H1 (cell line): ENCODE measurements around the gene SEC11A. TPM values are rescaled to one million over a fixed set of nuclear protein-coding genes. Genes with fewer than 3 reads are reported as not detected.

ENCODE experiments used
- CTCF ChIA-PET: fragments of 300-600 bp; sonication (Branson Sonifier 250); formaldehyde crosslinking; loops from one replicate; lab custom pipeline; 2021; ENCODE audit not compliant: partially characterized antibody; lab: Charles Lee
- POLR2A ChIA-PET: fragments of 300-600 bp; sonication (Branson Sonifier 250); formaldehyde crosslinking; loops from one replicate; lab custom pipeline; 2021; ENCODE audit warnings: inconsistent platforms; ENCODE audit not compliant: partially characterized antibody; lab: Charles Lee
- DNase-seq, 2 experiments: peaks; one replicate each; pipeline versions ENCODE4 v3.0.0 to v3.0.0-alpha.2; 2010 to 2022; ENCODE audit warnings: low spot score in 2 of 2, low read depth in 1 of 2, mixed read lengths in 1 of 2
- FAIRE-seq: peaks from 2 replicates; lab custom pipeline; 2011; peaks lifted over from hg19 to GRCh38; lab: Jason Lieb, UNC
- H2AFZ ChIP-seq: 2 replicates; pipeline ENCODE4 v1.8.1; 2012; ENCODE audit warnings: low read length, inconsistent platforms
- H2AK5ac ChIP-seq: 2 replicates; pipeline ENCODE4 v1.6.1; 2013; ENCODE audit warnings: low read depth, low read length
- H2BK120ac ChIP-seq: replicated peaks from 2 replicates; pipeline ENCODE3; 2013; ENCODE audit warnings: low read depth, low read length, inconsistent platforms
- H2BK12ac ChIP-seq: 2 replicates; pipeline ENCODE4 v1.6.1; 2013; ENCODE audit warnings: low read depth, low read length
- H2BK15ac ChIP-seq: 2 replicates; pipeline ENCODE4 v1.6.1; 2013; ENCODE audit warnings: low read length
- H2BK20ac ChIP-seq: 2 replicates; pipeline ENCODE4 v1.6.1; 2013; ENCODE audit warnings: low read length
- H2BK5ac ChIP-seq: 2 replicates; pipeline ENCODE4 v1.6.1; 2013; ENCODE audit warnings: low read depth, low read length
- H3K14ac ChIP-seq: 2 replicates; pipeline ENCODE4 v1.6.1; 2013; ENCODE audit warnings: inconsistent platforms; ENCODE audit not compliant: insufficient read length
- H3K18ac ChIP-seq: 2 replicates; pipeline ENCODE4 v1.6.1; 2013; ENCODE audit warnings: low read length; ENCODE audit errors: extremely low read depth
- H3K23ac ChIP-seq: 2 replicates; pipeline ENCODE4 v1.6.1; 2013; ENCODE audit warnings: inconsistent platforms; ENCODE audit not compliant: insufficient read length
- H3K23me2 ChIP-seq: 2 replicates; pipeline ENCODE4 v1.6.1; 2013; ENCODE audit warnings: low read depth, low read length
- H3K27ac ChIP-seq: 2 replicates; pipeline ENCODE4 v1.6.1; 2011; ENCODE audit warnings: low read depth, low read length, inconsistent platforms
- H3K27me3 ChIP-seq, 4 experiments: replicated peaks in 1 of 4; 1 replicate in 1 of 4; 2 replicates in 3 of 4; pipeline versions ENCODE4 v1.6.1 to v1.8.1; 2011 to 2013; ENCODE audit warnings: low read length in 3 of 4, mild to moderate bottlenecking in 3 of 4, inconsistent platforms in 2 of 4, mixed read lengths in 2 of 4, moderate library complexity in 1 of 4; ENCODE audit not compliant: control insufficient read depth in 3 of 4, insufficient read depth in 3 of 4; ENCODE audit errors: extremely low read depth in 1 of 4
- H3K36me3 ChIP-seq, 4 experiments: 2 replicates each; pipeline versions ENCODE4 v1.6.1 to v1.8.1; 2011 to 2013; ENCODE audit warnings: mild to moderate bottlenecking in 4 of 4, low read length in 3 of 4, moderate library complexity in 2 of 4, control low read depth in 1 of 4, inconsistent platforms in 1 of 4; ENCODE audit not compliant: insufficient read depth in 4 of 4, control insufficient read depth in 2 of 4
- H3K4ac ChIP-seq: replicated peaks from 2 replicates; pipeline ENCODE3; 2013; ENCODE audit warnings: low read length, low read depth, mixed read lengths, inconsistent platforms; ENCODE audit not compliant: insufficient read length
- H3K4me1 ChIP-seq, 4 experiments: replicated peaks in 1 of 4; 1 replicate in 1 of 4; 2 replicates in 3 of 4; pipeline versions ENCODE4 v1.6.1 to v1.8.1; 2011 to 2013; ENCODE audit warnings: low read length in 3 of 4, inconsistent platforms in 2 of 4, mixed read lengths in 1 of 4; ENCODE audit not compliant: insufficient read depth in 4 of 4, control insufficient read depth in 3 of 4
- H3K4me2 ChIP-seq, 2 experiments: 2 replicates each; pipeline versions ENCODE4 v1.6.1 to v1.8.1; 2011 to 2013; ENCODE audit warnings: low read depth in 2 of 2, low read length in 2 of 2, control low read depth in 1 of 2, inconsistent platforms in 1 of 2, mild to moderate bottlenecking in 1 of 2; ENCODE audit not compliant: insufficient read depth in 1 of 2
- H3K4me3 ChIP-seq, 4 experiments: fragments of 200-600, 300-600 bp in 1 of 4; sonication (generic), shearing (Covaris generic), sonication (Bioruptor Twin) in 1 of 4; 2 replicates each; pipeline versions ENCODE4 v1.5.1 to v1.8.1; 2011 to 2016; ENCODE audit warnings: low read length in 4 of 4, low read depth in 3 of 4, control low read depth in 2 of 4, inconsistent platforms in 2 of 4, mild to moderate bottlenecking in 2 of 4, mixed read lengths in 1 of 4, moderate library complexity in 1 of 4; ENCODE audit not compliant: insufficient read depth in 2 of 4; ENCODE audit errors: extremely low read depth in 1 of 4
- H3K56ac ChIP-seq: replicated peaks from 2 replicates; pipeline ENCODE3; 2013; ENCODE audit warnings: low read depth, mild to moderate bottlenecking, mixed read lengths, low read length, inconsistent platforms; ENCODE audit not compliant: insufficient read length
- H3K79me1 ChIP-seq: 2 replicates; pipeline ENCODE4 v1.6.1; 2013; ENCODE audit warnings: low read depth, low read length, control low read depth
- H3K79me2 ChIP-seq, 2 experiments: 2 replicates each; pipeline versions ENCODE4 v1.6.1 to v1.8.1; 2012 to 2013; ENCODE audit warnings: low read length in 2 of 2, mild to moderate bottlenecking in 2 of 2, inconsistent platforms in 1 of 2; ENCODE audit not compliant: insufficient read depth in 2 of 2, control insufficient read depth in 1 of 2
- H3K9ac ChIP-seq, 4 experiments: replicated peaks in 1 of 4; 1 replicate in 1 of 4; 2 replicates in 3 of 4; pipeline versions ENCODE4 v1.6.1 to v1.8.1; 2011 to 2013; ENCODE audit warnings: low read depth in 3 of 4, low read length in 3 of 4, control low read depth in 2 of 4, mild to moderate bottlenecking in 2 of 4, moderate library complexity in 2 of 4, inconsistent platforms in 1 of 4; ENCODE audit errors: extremely low read depth in 1 of 4
- H3K9me3 ChIP-seq, 2 experiments: 2 replicates each; pipeline versions ENCODE4 v1.6.1 to v1.8.1; 2012 to 2013; ENCODE audit warnings: mild to moderate bottlenecking in 2 of 2, moderate library complexity in 2 of 2, control low read depth in 1 of 2, inconsistent platforms in 1 of 2, low read depth in 1 of 2, low read length in 1 of 2, mixed read lengths in 1 of 2; ENCODE audit not compliant: insufficient read depth in 2 of 2
- H4K20me1 ChIP-seq, 2 experiments: replicated peaks in 1 of 2; 2 replicates each; pipeline versions ENCODE3 to v1.8.1; 2011 to 2013; ENCODE audit warnings: inconsistent platforms in 2 of 2, low read length in 2 of 2, mild to moderate bottlenecking in 1 of 2; ENCODE audit not compliant: insufficient read depth in 2 of 2, control insufficient read depth in 1 of 2
- H4K5ac ChIP-seq: 2 replicates; pipeline ENCODE4 v1.6.1; 2013; ENCODE audit warnings: low read length, low read depth, mixed read lengths, inconsistent platforms; ENCODE audit not compliant: insufficient read length
- H4K8ac ChIP-seq: 2 replicates; pipeline ENCODE4 v1.8.0; 2013; ENCODE audit warnings: mild to moderate bottlenecking, moderate library complexity, low read length, inconsistent platforms; ENCODE audit not compliant: insufficient read depth; ENCODE audit errors: extremely low read depth
- H4K91ac ChIP-seq: replicated peaks from 2 replicates; pipeline ENCODE3; 2013; ENCODE audit warnings: low read length, mixed read lengths, inconsistent platforms; ENCODE audit not compliant: insufficient read length
- CEBPB ChIP-seq: IDR thresholded peaks from 2 replicates; pipeline ENCODE4 v1.6.1; 2012; ENCODE audit warnings: low read depth, low read length
- SP2 ChIP-seq: IDR thresholded peaks from 2 replicates; pipeline ENCODE4 v1.6.1; 2012; ENCODE audit warnings: mild to moderate bottlenecking, low read length, inconsistent platforms
- SP4 ChIP-seq: IDR thresholded peaks from 2 replicates; pipeline ENCODE4 v1.6.1; 2012; ENCODE audit warnings: low read length, inconsistent platforms
- YY1 ChIP-seq: IDR thresholded peaks from 2 replicates; pipeline ENCODE4 v1.6.1; 2011; ENCODE audit warnings: low read depth, mild to moderate bottlenecking, low read length
- WGBS, 2 experiments: shearing (Covaris generic) in 1 of 2; methylation state at CpG; one replicate each; pipeline versions ENCODE4 v1.1.6 to v1.1.7; 2013 to 2015; ENCODE audit warnings: low lambda C conversion rate in 2 of 2, mixed read lengths in 2 of 2, inconsistent platforms in 1 of 2, low coverage in 1 of 2, missing lambda C conversion rate in 1 of 2; ENCODE audit not compliant: insufficient replicate concordance in 2 of 2, insufficient coverage in 1 of 2, insufficient read length in 1 of 2; ENCODE audit errors: extremely low coverage in 1 of 2, missing lambda C conversion rate in 1 of 2; 5-methylcytosine and 5-hydroxymethylcytosine counted together
- polyA plus RNA-seq, 7 experiments: library from polyadenylated mRNA; depleted of rRNA in 3 of 7; stranded (reverse) in 5 of 7; unstranded in 2 of 7; fragments of >200 nt in 5 of 7; fragments of 200-250 nt in 2 of 7; gene quantifications; 1 replicate in 5 of 7; 2 replicates in 1 of 7; 4 replicates in 1 of 7; pipeline versions ENCODE4 v1.2.1 to v1.2.3, GENCODE V29; 2011 to 2013; ENCODE audit warnings: missing spikeins in 2 of 7, mixed read lengths in 2 of 7
- total RNA-seq: library from RNA; stranded (reverse); fragmentation: NEBNext Ultra II Directional; extraction: Animal tissue kit (Norgen Biotek cat#: 25700); gene quantifications from 2 replicates; pipeline ENCODE4 v1.2.1, GENCODE V29; 2021
- TF ChIP-seq, protein P1 (sequence below), 3 experiments: IDR thresholded peaks; 1 replicate in 2 of 3; 2 replicates in 1 of 3; pipeline versions ENCODE4 v1.5.1 to v1.6.1; 2011; ENCODE audit warnings: low read length in 3 of 3, mild to moderate bottlenecking in 3 of 3, inconsistent platforms in 2 of 3, low read depth in 1 of 3, moderate library complexity in 1 of 3; ENCODE audit not compliant: insufficient read depth in 1 of 3; ENCODE audit errors: control extremely low read depth in 1 of 3
- TF ChIP-seq, protein P2 (sequence below): IDR thresholded peaks from 2 replicates; pipeline ENCODE4 v1.6.1; 2012; ENCODE audit warnings: low read length, inconsistent platforms
- TF ChIP-seq, protein P3 (sequence below): IDR thresholded peaks from 2 replicates; pipeline ENCODE4 v1.6.1; 2012; ENCODE audit warnings: inconsistent platforms

The SEC11A gene
- total and polyA plus RNA-seq, 2 of the 8 experiments (the other 6 are each of a cell fraction or from before 2014, with no cell fraction given) = 268 to 316 TPM

DNA sequence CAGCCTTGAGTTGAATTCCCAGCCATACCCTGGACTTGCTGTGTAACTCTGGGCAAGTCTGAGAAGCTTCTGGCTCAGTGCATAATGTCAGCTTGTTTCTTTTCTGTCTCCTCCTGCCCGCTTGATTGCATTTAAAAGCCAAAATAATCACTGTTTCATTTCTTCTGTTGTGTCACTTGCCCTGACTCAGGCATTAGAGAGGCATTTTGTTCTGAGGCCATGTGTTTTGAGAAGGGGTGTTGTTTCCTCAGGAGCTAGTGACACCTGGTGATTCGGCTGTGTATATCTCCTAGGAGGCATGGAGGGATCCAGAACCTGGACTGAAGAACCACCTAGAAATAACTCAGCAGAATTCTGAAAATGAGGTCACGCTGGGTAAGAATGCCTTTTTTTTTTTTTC, 77.8 kb downstream of the SEC11A start:
- WGBS, 2 experiments = 65% methylated on average over 3 of the region's 3 CpGs; no CpG with 5 or more reads in 1 of the 2 experiments
- no peak for FAIRE-seq
- H2BK12ac ChIP-seq = no peak overlapping the region; the same call in 1 of the 2 replicates
- no peak overlapping the region for H3K18ac ChIP-seq
- DNase-seq = no peak
- no peak overlapping the region for H3K4me3 ChIP-seq
- H2AK5ac ChIP-seq = no peak overlapping the region
- no peak overlapping the region for H2BK120ac ChIP-seq
- H3K9me3 ChIP-seq = no peaks in the 10 kb centered on the region
- H3K79me2 ChIP-seq = no peaks in the 10 kb centered on the region
- H3K23ac ChIP-seq = no peak overlapping the region
- H3K27me3 ChIP-seq = peaks cover 0 to 9% (median 0%) of the 10 kb centered on the region in 4 experiments; a peak in 4 of 7 replicates
- no peak overlapping the region for H3K4me2 ChIP-seq
- H2BK15ac ChIP-seq = no peak overlapping the region
- H2BK5ac ChIP-seq = no peak overlapping the region
- peaks cover 0 to 2% of the 10 kb centered on the region in 2 experiments for H4K20me1 ChIP-seq
- CTCF ChIA-PET = interaction anchor here (0.6 to 7.3 kb wide), 17 partner anchors 9 to 83 kb away, joined by 3 to 61 read pairs (median 7); partner anchors contain the start of genes NMB, WDR73 and ZSCAN2
- H4K8ac ChIP-seq = no peak overlapping the region
- 0 out of 2 replicates have a peak overlapping the region, but pooled peaks have one; percentile 24 for H2AFZ ChIP-seq
- H3K14ac ChIP-seq = no peak overlapping the region
- no peak overlapping the region for H3K9ac ChIP-seq
- no peak overlapping the region for H3K56ac ChIP-seq
- no peak overlapping the region for H2BK20ac ChIP-seq
- H3K36me3 ChIP-seq = peaks cover 3 to 23% (median 10%) of the 10 kb centered on the region in 4 experiments; a peak in 7 of 8 replicates
- peak overlapping the region; percentile 16 for H3K4ac ChIP-seq
- peaks cover 0 to 6% (median 4%) of the 10 kb centered on the region in 4 experiments; a peak in 6 of 7 replicates for H3K4me1 ChIP-seq
- peaks cover 13% of the 10 kb centered on the region for H3K23me2 ChIP-seq
- no peak overlapping the region for H4K5ac ChIP-seq
- peak overlapping the region; percentile 12 for H4K91ac ChIP-seq
- H3K79me1 ChIP-seq = no peaks in the 10 kb centered on the region
- POLR2A ChIA-PET = interaction anchor here (0.7 to 3.1 kb wide), 10 partner anchors 11 to 51 kb away, joined by 3 to 32 read pairs (median 4); partner anchors contain the start of genes WDR73 and ZSCAN2
- no peak overlapping the region for H3K27ac ChIP-seq
- no peak for TF ChIP-seq CEBPB
- TF ChIP-seq, protein P1, sequence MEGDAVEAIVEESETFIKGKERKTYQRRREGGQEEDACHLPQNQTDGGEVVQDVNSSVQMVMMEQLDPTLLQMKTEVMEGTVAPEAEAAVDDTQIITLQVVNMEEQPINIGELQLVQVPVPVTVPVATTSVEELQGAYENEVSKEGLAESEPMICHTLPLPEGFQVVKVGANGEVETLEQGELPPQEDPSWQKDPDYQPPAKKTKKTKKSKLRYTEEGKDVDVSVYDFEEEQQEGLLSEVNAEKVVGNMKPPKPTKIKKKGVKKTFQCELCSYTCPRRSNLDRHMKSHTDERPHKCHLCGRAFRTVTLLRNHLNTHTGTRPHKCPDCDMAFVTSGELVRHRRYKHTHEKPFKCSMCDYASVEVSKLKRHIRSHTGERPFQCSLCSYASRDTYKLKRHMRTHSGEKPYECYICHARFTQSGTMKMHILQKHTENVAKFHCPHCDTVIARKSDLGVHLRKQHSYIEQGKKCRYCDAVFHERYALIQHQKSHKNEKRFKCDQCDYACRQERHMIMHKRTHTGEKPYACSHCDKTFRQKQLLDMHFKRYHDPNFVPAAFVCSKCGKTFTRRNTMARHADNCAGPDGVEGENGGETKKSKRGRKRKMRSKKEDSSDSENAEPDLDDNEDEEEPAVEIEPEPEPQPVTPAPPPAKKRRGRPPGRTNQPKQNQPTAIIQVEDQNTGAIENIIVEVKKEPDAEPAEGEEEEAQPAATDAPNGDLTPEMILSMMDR (IDR thresholded peaks at IDR 0.05; ENCODE audit: control extremely low read depth in 1 of 3, insufficient read depth in 1 of 3, low read depth in 1 of 3, low read length in 3 of 3) = peak in 2 of 3 experiments; percentile 59 to 70; a peak in 3 of 4 replicates
- TF ChIP-seq, protein P2, sequence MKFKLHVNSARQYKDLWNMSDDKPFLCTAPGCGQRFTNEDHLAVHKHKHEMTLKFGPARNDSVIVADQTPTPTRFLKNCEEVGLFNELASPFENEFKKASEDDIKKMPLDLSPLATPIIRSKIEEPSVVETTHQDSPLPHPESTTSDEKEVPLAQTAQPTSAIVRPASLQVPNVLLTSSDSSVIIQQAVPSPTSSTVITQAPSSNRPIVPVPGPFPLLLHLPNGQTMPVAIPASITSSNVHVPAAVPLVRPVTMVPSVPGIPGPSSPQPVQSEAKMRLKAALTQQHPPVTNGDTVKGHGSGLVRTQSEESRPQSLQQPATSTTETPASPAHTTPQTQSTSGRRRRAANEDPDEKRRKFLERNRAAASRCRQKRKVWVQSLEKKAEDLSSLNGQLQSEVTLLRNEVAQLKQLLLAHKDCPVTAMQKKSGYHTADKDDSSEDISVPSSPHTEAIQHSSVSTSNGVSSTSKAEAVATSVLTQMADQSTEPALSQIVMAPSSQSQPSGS = no peak
- TF ChIP-seq, protein P3, sequence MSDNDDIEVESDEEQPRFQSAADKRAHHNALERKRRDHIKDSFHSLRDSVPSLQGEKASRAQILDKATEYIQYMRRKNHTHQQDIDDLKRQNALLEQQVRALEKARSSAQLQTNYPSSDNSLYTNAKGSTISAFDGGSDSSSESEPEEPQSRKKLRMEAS = peak; percentile 81
- 0 out of 2 replicates have a peak, but pooled peaks have one; percentile 13 for TF ChIP-seq YY1
- TF ChIP-seq SP2 = no peak
- TF ChIP-seq SP4 = no peak
